ENCODE measurements around the gene ZNF296. TPM values are rescaled to one million over a fixed set of nuclear protein-coding genes. Genes with fewer than 3 reads are reported as not detected.

The ZNF296 gene
- total RNA-seq, 2 donors from 2014 or later: 0.87 to 2.9 TPM

DNA sequence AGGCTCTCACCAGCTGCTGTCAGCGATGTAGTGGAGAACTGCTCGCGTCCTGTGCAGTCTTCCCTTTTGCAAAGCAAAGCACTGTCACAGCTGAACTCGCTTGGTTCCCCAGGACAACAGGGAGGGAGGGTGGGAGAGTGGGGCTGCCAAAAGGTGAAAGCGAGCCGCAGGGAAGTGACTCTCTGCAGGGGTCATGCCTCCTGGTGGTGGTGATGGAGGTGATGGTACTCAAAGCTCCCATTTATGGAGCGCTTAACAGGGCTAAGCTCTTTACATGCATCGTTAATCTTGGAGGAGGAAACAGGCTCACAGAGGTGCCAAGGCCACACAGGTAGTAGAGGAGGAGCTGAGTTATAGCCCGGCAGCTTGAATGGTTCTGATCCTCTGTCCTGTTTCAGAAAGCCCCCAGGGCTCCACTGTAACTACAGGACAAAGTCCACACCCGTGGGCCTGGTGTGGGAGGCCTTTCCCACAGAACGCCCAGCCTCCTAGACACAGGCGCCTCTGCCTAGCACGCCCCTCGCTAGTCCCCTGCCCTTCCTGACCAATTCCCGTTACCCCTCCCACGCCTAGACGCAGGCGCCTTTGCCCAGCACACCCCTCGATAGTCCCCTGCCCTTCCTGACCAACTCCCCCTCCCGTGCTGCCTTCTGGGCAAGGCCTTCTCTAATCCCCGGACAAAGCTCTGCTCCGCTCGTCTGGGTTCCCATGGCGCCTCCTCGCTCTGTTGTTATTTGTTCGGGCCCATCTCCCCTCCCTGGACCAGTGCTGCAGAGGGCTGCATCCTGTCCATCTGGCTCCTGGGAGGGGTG, 27.4 kb upstream of the ZNF296 start:
- H3K4me3 ChIP-seq: no peak overlapping the region
- H3K27ac ChIP-seq: no peak overlapping the region
- H3K27me3 ChIP-seq (replicated peaks; ENCODE audit: insufficient read depth): no peaks in the 10 kb centered on the region
- TF ChIP-seq, protein P1, sequence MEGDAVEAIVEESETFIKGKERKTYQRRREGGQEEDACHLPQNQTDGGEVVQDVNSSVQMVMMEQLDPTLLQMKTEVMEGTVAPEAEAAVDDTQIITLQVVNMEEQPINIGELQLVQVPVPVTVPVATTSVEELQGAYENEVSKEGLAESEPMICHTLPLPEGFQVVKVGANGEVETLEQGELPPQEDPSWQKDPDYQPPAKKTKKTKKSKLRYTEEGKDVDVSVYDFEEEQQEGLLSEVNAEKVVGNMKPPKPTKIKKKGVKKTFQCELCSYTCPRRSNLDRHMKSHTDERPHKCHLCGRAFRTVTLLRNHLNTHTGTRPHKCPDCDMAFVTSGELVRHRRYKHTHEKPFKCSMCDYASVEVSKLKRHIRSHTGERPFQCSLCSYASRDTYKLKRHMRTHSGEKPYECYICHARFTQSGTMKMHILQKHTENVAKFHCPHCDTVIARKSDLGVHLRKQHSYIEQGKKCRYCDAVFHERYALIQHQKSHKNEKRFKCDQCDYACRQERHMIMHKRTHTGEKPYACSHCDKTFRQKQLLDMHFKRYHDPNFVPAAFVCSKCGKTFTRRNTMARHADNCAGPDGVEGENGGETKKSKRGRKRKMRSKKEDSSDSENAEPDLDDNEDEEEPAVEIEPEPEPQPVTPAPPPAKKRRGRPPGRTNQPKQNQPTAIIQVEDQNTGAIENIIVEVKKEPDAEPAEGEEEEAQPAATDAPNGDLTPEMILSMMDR (IDR thresholded peaks at IDR 0.05): no peak
- TF ChIP-seq POLR2AphosphoS5 (IDR thresholded peaks at IDR 0.05) (no peak), POLR2A (IDR thresholded peaks at IDR 0.05) (no peak)
- H3K9me3 ChIP-seq: no peaks in the 10 kb centered on the region
- no peak for DNase-seq (ENCODE audit: low spot score)
- WGBS: 36% methylated on average over 26 of the region's 26 CpGs
- H3K36me3 ChIP-seq: no peaks in the 10 kb centered on the region
- peaks cover 9% of the 10 kb centered on the region for H3K4me1 ChIP-seq (replicated peaks)
- intact Hi-C loops (cut with DNase I): no loop called here

- H3K27ac ChIP-seq: no peak overlapping the region
- no peaks in the 10 kb centered on the region for H3K36me3 ChIP-seq
- DNase-seq (ENCODE audit: low spot score): no peak
- H3K4me1 ChIP-seq (replicated peaks): peaks cover 14% of the 10 kb centered on the region
- intact Hi-C loops (cut with DNase I): no loop called here
- WGBS: 14% methylated on average over 15 of the region's 15 CpGs
- H3K9me3 ChIP-seq: no peaks in the 10 kb centered on the region
- no peaks in the 10 kb centered on the region for H3K27me3 ChIP-seq (replicated peaks; ENCODE audit: insufficient read depth)
- TF ChIP-seq, protein P1 (IDR thresholded peaks at IDR 0.05): no peak
- no peak for TF ChIP-seq POLR2A (IDR thresholded peaks at IDR 0.05)
- no peak for TF ChIP-seq POLR2AphosphoS5 (IDR thresholded peaks at IDR 0.05)
- H3K4me3 ChIP-seq: no peak overlapping the region
Observed at GRCh38 chr19:45103156-45103507, 26.9 kb upstream of the ZNF296 start.

DNA sequence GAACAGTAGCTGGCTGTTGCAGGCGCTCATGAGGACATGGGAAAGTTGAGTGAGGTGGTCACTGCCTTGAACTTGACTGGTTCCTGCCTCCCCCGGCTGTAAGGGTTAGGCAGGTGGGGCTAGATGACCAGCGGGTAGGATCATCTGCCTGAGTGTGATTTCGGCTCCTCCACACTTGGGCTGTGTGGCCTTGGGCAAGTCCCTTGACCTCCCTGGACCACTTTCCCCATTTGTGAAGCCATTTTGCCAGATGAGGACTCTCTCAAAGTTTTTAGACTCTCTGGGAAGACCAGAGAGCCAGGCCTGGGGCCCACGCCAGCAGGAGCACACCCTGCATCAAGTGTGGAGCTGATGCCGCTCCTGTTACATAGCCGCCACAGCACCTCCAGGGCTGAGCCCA, 26.2 kb upstream of the ZNF296 start:
- WGBS: 98% methylated on average over 7 of the region's 7 CpGs
- Histone ChIP-seq H3K36me3 (no peaks in the 10 kb centered on the region), H3K9me3 (no peaks in the 10 kb centered on the region), H3K4me3 (no peak overlapping the region), H3K27me3 (replicated peaks; ENCODE audit: insufficient read depth) (no peaks in the 10 kb centered on the region), H3K4me1 (replicated peaks) (peaks cover 20% of the 10 kb centered on the region), H3K27ac (no peak overlapping the region)
- intact Hi-C loops (cut with DNase I): no loop called here
- TF ChIP-seq, protein P1 (IDR thresholded peaks at IDR 0.05): no peak
- TF ChIP-seq POLR2AphosphoS5 (IDR thresholded peaks at IDR 0.05) (no peak), POLR2A (IDR thresholded peaks at IDR 0.05) (no peak)
- DNase-seq (ENCODE audit: low spot score): no peak

DNA sequence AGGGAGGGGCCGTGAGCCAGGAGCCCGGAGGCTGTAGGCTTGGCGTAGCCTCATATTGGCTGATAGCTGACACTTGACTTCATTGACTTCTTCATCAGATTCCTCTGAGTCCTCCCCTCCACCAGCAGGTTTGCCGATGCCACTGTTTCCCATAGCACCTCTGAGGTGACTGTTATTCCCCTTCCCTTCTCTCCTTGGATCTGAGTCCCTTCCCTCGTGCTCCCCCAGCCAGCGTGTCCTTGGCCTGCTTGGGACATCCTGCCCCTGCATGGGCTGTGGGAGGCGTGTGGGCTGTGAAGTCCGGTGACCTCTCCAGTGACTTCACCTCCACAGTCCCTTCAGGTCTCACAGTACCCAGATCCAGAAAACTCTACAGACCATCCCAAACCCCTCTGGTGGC, 25.5 kb upstream of the ZNF296 start:
- Histone ChIP-seq H3K27ac (no peak overlapping the region), H3K4me1 (replicated peaks) (peaks cover 23% of the 10 kb centered on the region), H3K9me3 (no peaks in the 10 kb centered on the region), H3K27me3 (replicated peaks; ENCODE audit: insufficient read depth) (no peaks in the 10 kb centered on the region), H3K36me3 (no peaks in the 10 kb centered on the region), H3K4me3 (no peak overlapping the region)
- intact Hi-C loops (cut with DNase I): no loop called here
- 88% methylated on average over 8 of the region's 8 CpGs for WGBS
- DNase-seq (ENCODE audit: low spot score): no peak
- TF ChIP-seq POLR2A (IDR thresholded peaks at IDR 0.05) (no peak), POLR2AphosphoS5 (IDR thresholded peaks at IDR 0.05) (no peak)
- TF ChIP-seq, protein P1 (IDR thresholded peaks at IDR 0.05): no peak

DNA sequence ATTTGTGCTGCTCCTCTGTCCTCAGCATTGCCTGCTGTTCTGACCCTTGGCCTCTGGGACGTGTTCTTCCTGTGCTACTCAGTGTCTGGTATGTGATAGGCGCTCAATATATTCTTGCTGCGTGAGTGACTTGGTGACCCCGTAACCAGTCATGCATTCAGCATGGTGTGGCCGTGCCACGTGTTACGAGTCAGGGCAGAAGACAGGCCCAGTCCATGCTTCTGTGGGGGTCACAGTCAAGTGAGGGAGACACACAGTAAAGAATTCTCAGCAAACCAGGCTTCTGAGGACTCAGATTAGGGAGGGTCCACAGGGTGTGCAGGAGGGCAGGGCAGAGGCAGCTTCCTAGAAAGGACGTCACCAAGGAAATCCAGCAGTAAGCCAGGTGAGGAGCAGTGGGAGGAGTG, 24.6 kb upstream of the ZNF296 start:
- no peaks in the 10 kb centered on the region for H3K27me3 ChIP-seq (replicated peaks; ENCODE audit: insufficient read depth)

More for the DNA sequence above, 24.6 kb upstream of the ZNF296 start:
- H3K4me3 ChIP-seq: no peak overlapping the region
- H3K27ac ChIP-seq: no peak overlapping the region
- 78% methylated on average over 8 of the region's 8 CpGs for WGBS
- intact Hi-C loops (cut with DNase I): no loop called here
- no peaks in the 10 kb centered on the region for H3K9me3 ChIP-seq
- H3K36me3 ChIP-seq: no peaks in the 10 kb centered on the region
- H3K4me1 ChIP-seq (replicated peaks): peaks cover 23% of the 10 kb centered on the region
- no peak for TF ChIP-seq POLR2AphosphoS5 (IDR thresholded peaks at IDR 0.05)
- TF ChIP-seq POLR2A (IDR thresholded peaks at IDR 0.05): no peak
- TF ChIP-seq, protein P1 (IDR thresholded peaks at IDR 0.05): no peak
- no peak for DNase-seq (ENCODE audit: low spot score)

Data from prostate gland (tissue), 2 donors.